Liver (tissue), 9 donors: ENCODE data around the gene ERC1. TPM values are rescaled to one million over a fixed set of nuclear protein-coding genes. Genes with fewer than 3 reads are reported as not detected.

Source experiments
- DNase-seq: peaks from one replicate; pipeline ENCODE4 v3.0.0-alpha.2; 2017; ENCODE audit warnings: low spot score
- H3K27ac ChIP-seq, 2 donors: one replicate each; pipeline ENCODE4 v1.7.0; 2013; ENCODE audit warnings: inconsistent platforms in 2 of 2, low read length in 2 of 2, control low read depth in 1 of 2, low read depth in 1 of 2, mild to moderate bottlenecking in 1 of 2
- H3K27me3 ChIP-seq, 4 donors: one replicate each; pipeline versions ENCODE4 v1.6.1 to v1.7.0; 2013; ENCODE audit warnings: low read length in 3 of 4, inconsistent platforms in 1 of 4, mild to moderate bottlenecking in 1 of 4, moderate library complexity in 1 of 4; ENCODE audit not compliant: control insufficient read depth in 4 of 4, insufficient read depth in 4 of 4
- H3K36me3 ChIP-seq, 4 donors: one replicate each; pipeline versions ENCODE4 v1.6.1 to v1.7.0; 2013; ENCODE audit warnings: low read length in 3 of 4, mild to moderate bottlenecking in 3 of 4, low read depth in 1 of 4, moderate library complexity in 1 of 4; ENCODE audit not compliant: control insufficient read depth in 4 of 4, insufficient read depth in 3 of 4
- H3K4me1 ChIP-seq, 4 donors: one replicate each; pipeline versions ENCODE4 v1.6.1 to v1.7.0; 2013; ENCODE audit warnings: low read length in 3 of 4, mild to moderate bottlenecking in 3 of 4, moderate library complexity in 1 of 4; ENCODE audit not compliant: control insufficient read depth in 4 of 4, insufficient read depth in 4 of 4
- H3K4me3 ChIP-seq, 3 donors: one replicate each; pipeline versions ENCODE4 v1.6.1 to v1.7.0; 2013; ENCODE audit warnings: low read length in 3 of 3, control low read depth in 1 of 3, low read depth in 1 of 3, mild to moderate bottlenecking in 1 of 3
- H3K9ac ChIP-seq, 2 donors: one replicate each; pipeline ENCODE4 v1.7.0; 2013; ENCODE audit warnings: low read length in 2 of 2, mild to moderate bottlenecking in 2 of 2, moderate library complexity in 2 of 2, control low read depth in 1 of 2, low read depth in 1 of 2
- H3K9me3 ChIP-seq, 4 donors: one replicate each; pipeline versions ENCODE4 v1.6.1 to v1.7.0; 2013; ENCODE audit warnings: low read length in 3 of 4; ENCODE audit not compliant: control insufficient read depth in 4 of 4
- EGR1 ChIP-seq, 2 donors: IDR thresholded peaks; 2 replicates each; pipeline ENCODE4 v1.6.1; 2016 to 2018; ENCODE audit warnings: antibody characterized with exemption in 2 of 2, low read depth in 2 of 2
- FOXA1 ChIP-seq: IDR thresholded peaks from 2 replicates; pipeline ENCODE4 v1.6.1; 2016; ENCODE audit warnings: antibody characterized with exemption
- FOXA2 ChIP-seq: IDR thresholded peaks from 2 replicates; pipeline ENCODE4 v1.6.1; 2016; ENCODE audit warnings: antibody characterized with exemption
- GABPA ChIP-seq, 2 donors: IDR thresholded peaks in 1 of 2; conservative IDR thresholded peaks in 1 of 2; 2 replicates each; pipeline ENCODE4 v1.6.1; 2016; ENCODE audit warnings: antibody characterized with exemption in 2 of 2, mild to moderate bottlenecking in 1 of 2, moderate library complexity in 1 of 2
- HNF4A ChIP-seq, 2 donors: conservative IDR thresholded peaks; 2 replicates each; pipeline ENCODE4 v1.6.1; 2016; ENCODE audit warnings: antibody characterized with exemption in 2 of 2, mild to moderate bottlenecking in 2 of 2
- HNF4G ChIP-seq: IDR thresholded peaks from 2 replicates; pipeline ENCODE4 v1.6.1; 2016; ENCODE audit warnings: antibody characterized with exemption
- JUND ChIP-seq, 2 donors: IDR thresholded peaks; 2 replicates each; pipeline ENCODE4 v1.6.1; 2016; ENCODE audit warnings: antibody characterized with exemption in 2 of 2
- NR2F2 ChIP-seq: IDR thresholded peaks from 2 replicates; pipeline ENCODE4 v1.6.1; 2016; ENCODE audit warnings: antibody characterized with exemption
- RAD21 ChIP-seq, 2 donors: IDR thresholded peaks; 2 replicates each; pipeline ENCODE4 v1.6.1; 2016; ENCODE audit warnings: antibody characterized with exemption in 2 of 2, mild to moderate bottlenecking in 2 of 2
- RXRA ChIP-seq, 2 donors: IDR thresholded peaks; 2 replicates each; pipeline ENCODE4 v1.6.1; 2017 to 2018; ENCODE audit warnings: antibody characterized with exemption in 2 of 2, mild to moderate bottlenecking in 1 of 2
- SP1 ChIP-seq: IDR thresholded peaks from 2 replicates; pipeline ENCODE4 v1.6.1; 2018; ENCODE audit warnings: antibody characterized with exemption, mild to moderate bottlenecking
- TAF1 ChIP-seq: conservative IDR thresholded peaks from 2 replicates; pipeline ENCODE4 v1.6.1; 2016; ENCODE audit warnings: antibody characterized with exemption, mild to moderate bottlenecking
- YY1 ChIP-seq: IDR thresholded peaks from 2 replicates; pipeline ENCODE4 v1.6.1; 2016; ENCODE audit warnings: antibody characterized with exemption, mild to moderate bottlenecking
- WGBS: extraction: QIAGEN DNeasy Blood & Tissue Kit; methylation state at CpG from one replicate; pipeline ENCODE4 v1.1.7; 2013; 5-methylcytosine and 5-hydroxymethylcytosine counted together
- polyA plus RNA-seq, 2 donors: library from polyadenylated mRNA; stranded (reverse) in 1 of 2; unstranded in 1 of 2; fragments of 200-250 nt in 1 of 2; fragments of >200 nt in 1 of 2; fragmentation: Nextera tagmentation in 1 of 2; extraction: Ambion mirVana in 1 of 2; gene quantifications; one replicate each; pipeline versions ENCODE4 v1.2.1 to v1.2.3, GENCODE V29; 2013 to 2015
- total RNA-seq, 2 donors: library from RNA; depleted of rRNA; stranded (reverse); fragments of >200 nt; gene quantifications; one replicate each; pipeline ENCODE4 v1.2.3, GENCODE V29; 2014
- TF ChIP-seq, protein P1 (sequence below): IDR thresholded peaks from 2 replicates; pipeline ENCODE4 v1.6.1; 2016; ENCODE audit warnings: antibody characterized with exemption
- TF ChIP-seq, protein P2 (sequence below): fragments of 150-350 bp; IDR thresholded peaks from 2 replicates; pipeline ENCODE4 v1.5.1; 2017; ENCODE audit warnings: improper control_type of control experiment, low read depth, low read length; ENCODE audit not compliant: missing input control
- TF ChIP-seq, protein P3 (sequence below): IDR thresholded peaks from 2 replicates; pipeline ENCODE4 v1.6.1; 2016; ENCODE audit warnings: antibody characterized with exemption, mild to moderate bottlenecking
- TF ChIP-seq, protein P4 (sequence below): IDR thresholded peaks from 2 replicates; pipeline ENCODE4 v1.6.1; 2016; ENCODE audit warnings: antibody characterized with exemption
- TF ChIP-seq, protein P5 (sequence below): IDR thresholded peaks from 2 replicates; pipeline ENCODE4 v1.6.1; 2016; ENCODE audit warnings: antibody characterized with exemption
- donor health status: healthy.
- donor health status: healthy.
- donor health status: healthy.
- donor health status: healthy.
- donor health status: healthy.

Gene ERC1
- total and polyA plus RNA-seq, 4 donors = 6.2 to 50.2 (median 10.3) TPM

DNA sequence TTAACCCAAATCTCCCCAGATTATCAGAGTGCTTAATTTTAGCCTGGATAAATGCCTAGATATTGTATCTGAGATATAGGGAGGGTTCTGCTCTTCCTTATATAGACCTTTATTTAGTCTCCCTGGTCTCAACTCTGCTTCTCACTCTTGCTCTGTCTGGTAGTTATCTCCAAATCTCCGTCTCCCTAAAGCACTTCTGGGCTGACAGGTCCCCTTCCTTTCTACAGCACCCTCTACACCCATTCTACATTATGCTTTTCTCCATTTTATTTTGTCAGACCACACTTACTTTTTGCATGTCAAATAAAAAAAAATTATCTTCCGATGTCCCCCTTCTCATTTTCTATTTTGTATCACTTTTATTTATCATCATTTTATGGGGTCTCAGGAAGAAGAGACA, 2.0 kb upstream of the ERC1 start:
- Histone ChIP-seq H3K27ac (no peak overlapping the region), H3K9ac (peak overlapping the region in 1 of 2 donors; percentile 49), H3K4me3 (no peak overlapping the region), H3K4me1 (peaks cover 0 to 24% (median 18%) of the 10 kb centered on the region in 4 donors), H3K9me3 (no peaks in the 10 kb centered on the region), H3K27me3 (no peaks in the 10 kb centered on the region), H3K36me3 (no peaks in the 10 kb centered on the region)
- WGBS = 94% methylated on average over 2 of the region's 2 CpGs
- TF ChIP-seq GABPA (IDR thresholded peaks at IDR 0.05 in 1 of 2, conservative IDR thresholded peaks at IDR 0.05 in 1 of 2) (no peak), EGR1 (IDR thresholded peaks at IDR 0.05; ENCODE audit: low read depth in 2 of 2) (no peak), SP1 (no peak), TAF1 (no peak), NR2F2 (no peak), JUND (IDR thresholded peaks at IDR 0.05) (no peak)
- TF ChIP-seq, protein P1, sequence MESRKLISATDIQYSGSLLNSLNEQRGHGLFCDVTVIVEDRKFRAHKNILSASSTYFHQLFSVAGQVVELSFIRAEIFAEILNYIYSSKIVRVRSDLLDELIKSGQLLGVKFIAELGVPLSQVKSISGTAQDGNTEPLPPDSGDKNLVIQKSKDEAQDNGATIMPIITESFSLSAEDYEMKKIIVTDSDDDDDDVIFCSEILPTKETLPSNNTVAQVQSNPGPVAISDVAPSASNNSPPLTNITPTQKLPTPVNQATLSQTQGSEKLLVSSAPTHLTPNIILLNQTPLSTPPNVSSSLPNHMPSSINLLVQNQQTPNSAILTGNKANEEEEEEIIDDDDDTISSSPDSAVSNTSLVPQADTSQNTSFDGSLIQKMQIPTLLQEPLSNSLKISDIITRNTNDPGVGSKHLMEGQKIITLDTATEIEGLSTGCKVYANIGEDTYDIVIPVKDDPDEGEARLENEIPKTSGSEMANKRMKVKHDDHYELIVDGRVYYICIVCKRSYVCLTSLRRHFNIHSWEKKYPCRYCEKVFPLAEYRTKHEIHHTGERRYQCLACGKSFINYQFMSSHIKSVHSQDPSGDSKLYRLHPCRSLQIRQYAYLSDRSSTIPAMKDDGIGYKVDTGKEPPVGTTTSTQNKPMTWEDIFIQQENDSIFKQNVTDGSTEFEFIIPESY = no peak
- TF ChIP-seq, protein P2, sequence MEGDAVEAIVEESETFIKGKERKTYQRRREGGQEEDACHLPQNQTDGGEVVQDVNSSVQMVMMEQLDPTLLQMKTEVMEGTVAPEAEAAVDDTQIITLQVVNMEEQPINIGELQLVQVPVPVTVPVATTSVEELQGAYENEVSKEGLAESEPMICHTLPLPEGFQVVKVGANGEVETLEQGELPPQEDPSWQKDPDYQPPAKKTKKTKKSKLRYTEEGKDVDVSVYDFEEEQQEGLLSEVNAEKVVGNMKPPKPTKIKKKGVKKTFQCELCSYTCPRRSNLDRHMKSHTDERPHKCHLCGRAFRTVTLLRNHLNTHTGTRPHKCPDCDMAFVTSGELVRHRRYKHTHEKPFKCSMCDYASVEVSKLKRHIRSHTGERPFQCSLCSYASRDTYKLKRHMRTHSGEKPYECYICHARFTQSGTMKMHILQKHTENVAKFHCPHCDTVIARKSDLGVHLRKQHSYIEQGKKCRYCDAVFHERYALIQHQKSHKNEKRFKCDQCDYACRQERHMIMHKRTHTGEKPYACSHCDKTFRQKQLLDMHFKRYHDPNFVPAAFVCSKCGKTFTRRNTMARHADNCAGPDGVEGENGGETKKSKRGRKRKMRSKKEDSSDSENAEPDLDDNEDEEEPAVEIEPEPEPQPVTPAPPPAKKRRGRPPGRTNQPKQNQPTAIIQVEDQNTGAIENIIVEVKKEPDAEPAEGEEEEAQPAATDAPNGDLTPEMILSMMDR = no peak
- DNase-seq = no peak

DNA sequence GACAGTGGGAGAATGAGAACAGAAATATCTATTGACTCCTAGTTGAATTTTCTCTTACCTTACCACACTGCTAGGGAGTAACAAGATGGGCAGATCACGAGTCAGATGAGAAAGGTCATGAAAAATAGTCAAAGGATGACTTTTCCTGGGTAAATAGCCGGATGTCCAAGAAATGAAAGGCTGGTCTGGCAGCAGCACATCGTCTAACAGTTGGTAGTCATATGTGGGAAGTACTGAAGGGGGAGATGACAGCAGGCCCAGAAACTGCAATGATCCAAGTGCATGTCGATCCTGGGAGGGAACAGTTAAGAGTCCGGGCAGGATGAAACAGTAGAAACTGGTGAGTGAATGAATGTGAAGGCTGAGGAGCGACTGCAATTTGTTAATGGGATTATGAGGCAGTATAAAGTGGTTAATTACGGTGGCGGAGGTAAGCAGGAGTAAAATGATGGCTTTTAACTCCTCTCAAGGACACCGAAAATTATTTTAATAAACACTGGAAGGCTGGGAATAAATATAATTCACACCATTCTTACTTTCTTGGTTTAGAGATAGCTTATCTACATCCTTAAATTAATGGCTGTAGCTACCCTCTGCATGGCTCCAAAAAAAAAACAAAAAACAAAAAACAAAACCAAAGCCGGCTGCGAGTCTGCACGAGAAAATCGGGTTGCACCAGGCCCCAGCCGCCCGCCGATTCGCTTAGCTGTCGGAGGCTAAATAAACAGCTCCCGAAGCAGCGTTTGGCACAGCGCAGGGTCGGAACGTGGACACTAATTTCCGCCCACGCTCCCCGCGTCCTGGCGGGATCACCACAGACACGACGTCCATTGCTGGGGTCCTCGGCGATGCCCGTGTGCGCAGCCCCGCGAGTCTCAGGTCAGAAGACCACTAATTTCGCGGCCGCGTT, 1.0 kb upstream of the ERC1 start:
- peak overlapping the region; percentile 49 to 98 for H3K9ac ChIP-seq
- H3K36me3 ChIP-seq = no peaks in the 10 kb centered on the region
- no peaks in the 10 kb centered on the region for H3K27me3 ChIP-seq
- H3K9me3 ChIP-seq = no peaks in the 10 kb centered on the region
- H3K4me1 ChIP-seq = peaks cover 0 to 24% (median 18%) of the 10 kb centered on the region in 4 donors
- no peak for DNase-seq
- WGBS = 2% methylated on average over 40 of the region's 40 CpGs
- H3K27ac ChIP-seq = peak overlapping the region; percentile 92 to 98
- peak overlapping the region; percentile 74 to 85 (median 74) for H3K4me3 ChIP-seq
- TF ChIP-seq EGR1 (IDR thresholded peaks at IDR 0.05; ENCODE audit: low read depth in 2 of 2) (peak; percentile 94 to 97), FOXA2 (no peak), FOXA1 (no peak), TAF1 (no peak), JUND (IDR thresholded peaks at IDR 0.05) (no peak), HNF4G (no peak), SP1 (no peak), HNF4A (conservative IDR thresholded peaks at IDR 0.05) (no peak), RXRA (IDR thresholded peaks at IDR 0.05) (no peak), YY1 (no peak), GABPA (IDR thresholded peaks at IDR 0.05 in 1 of 2, conservative IDR thresholded peaks at IDR 0.05 in 1 of 2) (no peak), RAD21 (IDR thresholded peaks at IDR 0.05) (no peak)
- TF ChIP-seq, protein P3, sequence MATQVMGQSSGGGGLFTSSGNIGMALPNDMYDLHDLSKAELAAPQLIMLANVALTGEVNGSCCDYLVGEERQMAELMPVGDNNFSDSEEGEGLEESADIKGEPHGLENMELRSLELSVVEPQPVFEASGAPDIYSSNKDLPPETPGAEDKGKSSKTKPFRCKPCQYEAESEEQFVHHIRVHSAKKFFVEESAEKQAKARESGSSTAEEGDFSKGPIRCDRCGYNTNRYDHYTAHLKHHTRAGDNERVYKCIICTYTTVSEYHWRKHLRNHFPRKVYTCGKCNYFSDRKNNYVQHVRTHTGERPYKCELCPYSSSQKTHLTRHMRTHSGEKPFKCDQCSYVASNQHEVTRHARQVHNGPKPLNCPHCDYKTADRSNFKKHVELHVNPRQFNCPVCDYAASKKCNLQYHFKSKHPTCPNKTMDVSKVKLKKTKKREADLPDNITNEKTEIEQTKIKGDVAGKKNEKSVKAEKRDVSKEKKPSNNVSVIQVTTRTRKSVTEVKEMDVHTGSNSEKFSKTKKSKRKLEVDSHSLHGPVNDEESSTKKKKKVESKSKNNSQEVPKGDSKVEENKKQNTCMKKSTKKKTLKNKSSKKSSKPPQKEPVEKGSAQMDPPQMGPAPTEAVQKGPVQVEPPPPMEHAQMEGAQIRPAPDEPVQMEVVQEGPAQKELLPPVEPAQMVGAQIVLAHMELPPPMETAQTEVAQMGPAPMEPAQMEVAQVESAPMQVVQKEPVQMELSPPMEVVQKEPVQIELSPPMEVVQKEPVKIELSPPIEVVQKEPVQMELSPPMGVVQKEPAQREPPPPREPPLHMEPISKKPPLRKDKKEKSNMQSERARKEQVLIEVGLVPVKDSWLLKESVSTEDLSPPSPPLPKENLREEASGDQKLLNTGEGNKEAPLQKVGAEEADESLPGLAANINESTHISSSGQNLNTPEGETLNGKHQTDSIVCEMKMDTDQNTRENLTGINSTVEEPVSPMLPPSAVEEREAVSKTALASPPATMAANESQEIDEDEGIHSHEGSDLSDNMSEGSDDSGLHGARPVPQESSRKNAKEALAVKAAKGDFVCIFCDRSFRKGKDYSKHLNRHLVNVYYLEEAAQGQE = peak; percentile 2
- TF ChIP-seq, protein P4, sequence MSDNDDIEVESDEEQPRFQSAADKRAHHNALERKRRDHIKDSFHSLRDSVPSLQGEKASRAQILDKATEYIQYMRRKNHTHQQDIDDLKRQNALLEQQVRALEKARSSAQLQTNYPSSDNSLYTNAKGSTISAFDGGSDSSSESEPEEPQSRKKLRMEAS = peak; percentile 65
- TF ChIP-seq, protein P1 = no peak
- TF ChIP-seq, protein P5, sequence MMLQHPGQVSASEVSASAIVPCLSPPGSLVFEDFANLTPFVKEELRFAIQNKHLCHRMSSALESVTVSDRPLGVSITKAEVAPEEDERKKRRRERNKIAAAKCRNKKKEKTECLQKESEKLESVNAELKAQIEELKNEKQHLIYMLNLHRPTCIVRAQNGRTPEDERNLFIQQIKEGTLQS = no peak
- TF ChIP-seq, protein P2 = no peak
